Erythroblast (primary cell): ENCODE measurements around the gene ELOA2.

ENCODE experiments used
- GATA1 ChIP-seq: IDR thresholded peaks from 2 replicates; pipeline ENCODE4 v1.6.1; 2011; ENCODE audit warnings: low read depth, mild to moderate bottlenecking, control low read depth, low read length, moderate library complexity
- POLR2A ChIP-seq: IDR thresholded peaks from 2 replicates; pipeline ENCODE4 v1.6.1; 2011; ENCODE audit warnings: mild to moderate bottlenecking, low read length

DNA sequence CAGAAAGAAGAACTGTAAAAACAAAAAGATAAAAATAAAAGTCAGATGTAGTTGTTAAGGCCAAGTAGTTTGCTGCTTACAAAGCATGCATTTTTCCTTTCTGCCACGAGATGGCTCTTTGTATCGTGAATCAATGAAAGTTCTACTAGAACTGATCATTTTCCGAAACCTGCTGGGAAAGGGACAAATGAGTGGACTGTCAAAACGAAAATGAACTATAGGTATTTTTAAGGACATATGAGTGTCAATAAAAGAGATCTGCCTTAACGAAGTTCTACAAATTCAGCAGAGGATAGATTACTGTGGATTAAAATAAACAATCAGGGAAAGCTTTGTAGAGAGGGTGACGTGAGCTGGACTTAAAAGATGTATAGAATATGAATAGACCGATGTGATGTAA is 15.0 kb upstream of the ELOA2 start:
- no peak for TF ChIP-seq POLR2A
- TF ChIP-seq GATA1, result no peak
